B cell (primary cell): ENCODE measurements around the gene EPHB1.

Source experiments
- EZH2 ChIP-seq: IDR thresholded peaks from 2 replicates; pipeline ENCODE4 v1.6.1; 2012; ENCODE audit warnings: borderline replicate concordance, low read depth, mild to moderate bottlenecking, moderate library complexity, low read length; ENCODE audit not compliant: insufficient read depth, poor library complexity, severe bottlenecking
- TF ChIP-seq, protein P1 (sequence below): fragments of 200-600 bp; IDR thresholded peaks from one replicate; pipeline ENCODE4 v1.8.0; 2022; ENCODE audit warnings: antibody characterized with exemption, mild to moderate bottlenecking

DNA sequence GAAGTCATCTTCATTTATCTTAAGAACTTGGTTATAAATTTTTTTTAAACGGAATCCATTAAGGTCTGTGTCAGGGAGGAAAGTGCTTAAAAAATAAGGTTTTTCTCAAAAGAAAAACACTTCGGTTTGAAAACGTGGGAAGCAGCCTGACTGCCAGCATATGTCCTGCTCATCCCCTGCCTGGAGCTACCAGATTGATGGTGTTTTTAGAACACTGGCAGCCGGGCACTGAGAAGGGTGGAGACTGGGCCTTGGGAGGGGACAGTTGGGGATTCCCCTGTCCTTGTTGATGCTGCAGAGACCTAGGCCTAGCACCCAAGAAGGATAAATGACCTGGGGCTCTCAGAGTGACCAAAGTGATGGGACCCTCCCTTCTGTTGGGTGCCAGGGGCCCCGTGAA is 296.9 kb downstream of the EPHB1 start:
- TF ChIP-seq, protein P1, sequence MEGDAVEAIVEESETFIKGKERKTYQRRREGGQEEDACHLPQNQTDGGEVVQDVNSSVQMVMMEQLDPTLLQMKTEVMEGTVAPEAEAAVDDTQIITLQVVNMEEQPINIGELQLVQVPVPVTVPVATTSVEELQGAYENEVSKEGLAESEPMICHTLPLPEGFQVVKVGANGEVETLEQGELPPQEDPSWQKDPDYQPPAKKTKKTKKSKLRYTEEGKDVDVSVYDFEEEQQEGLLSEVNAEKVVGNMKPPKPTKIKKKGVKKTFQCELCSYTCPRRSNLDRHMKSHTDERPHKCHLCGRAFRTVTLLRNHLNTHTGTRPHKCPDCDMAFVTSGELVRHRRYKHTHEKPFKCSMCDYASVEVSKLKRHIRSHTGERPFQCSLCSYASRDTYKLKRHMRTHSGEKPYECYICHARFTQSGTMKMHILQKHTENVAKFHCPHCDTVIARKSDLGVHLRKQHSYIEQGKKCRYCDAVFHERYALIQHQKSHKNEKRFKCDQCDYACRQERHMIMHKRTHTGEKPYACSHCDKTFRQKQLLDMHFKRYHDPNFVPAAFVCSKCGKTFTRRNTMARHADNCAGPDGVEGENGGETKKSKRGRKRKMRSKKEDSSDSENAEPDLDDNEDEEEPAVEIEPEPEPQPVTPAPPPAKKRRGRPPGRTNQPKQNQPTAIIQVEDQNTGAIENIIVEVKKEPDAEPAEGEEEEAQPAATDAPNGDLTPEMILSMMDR = no peak
- no peak for TF ChIP-seq EZH2
